IMR-90 (cell line): Measurements from ENCODE around the gene GSG1. TPM values are rescaled to one million over a fixed set of nuclear protein-coding genes. Genes with fewer than 3 reads are reported as not detected.

Experiments
- ATAC-seq: fragments of 200-7000 bp; cut with Tn5 transposase; 2 replicates; pipeline ENCODE4 v1.9.1; 2020; ENCODE audit warnings: low read depth, mild to moderate bottlenecking, moderate library complexity
- BruUV-seq: library from RNA; stranded (reverse); fragments of 400-500 nt; replicated peaks from 2 replicates; lab custom pipeline; 2021; lab: Mats Ljungman, UMichigan
- CTCF ChIA-PET: fragments of 300-600 bp; formaldehyde crosslinking; extraction: SDS; loops from one replicate; lab custom pipeline; 2021; ENCODE audit warnings: antibody characterized with exemption; lab: Yijun Ruan, JAX
- POLR2A ChIA-PET: fragments of 300-600 bp; sonication (Branson Sonifier 250); formaldehyde crosslinking; loops from one replicate; lab custom pipeline; 2022; ENCODE audit warnings: antibody characterized with exemption; ENCODE audit not compliant: unreplicated experiment; lab: Charles Lee
- DNase-seq: peaks from one replicate; pipeline ENCODE4 v3.0.0; 2013
- H2AFZ ChIP-seq: replicated peaks from 2 replicates; pipeline ENCODE3; 2013; ENCODE audit warnings: low read length, mild to moderate bottlenecking; ENCODE audit not compliant: poor library complexity
- H2AK5ac ChIP-seq: 2 replicates; pipeline ENCODE4 v1.6.1; 2013; ENCODE audit warnings: low read depth, low read length, inconsistent platforms
- H2AK9ac ChIP-seq: replicated peaks from 2 replicates; pipeline ENCODE3; 2013; ENCODE audit warnings: mild to moderate bottlenecking, low read depth, low read length, moderate library complexity; ENCODE audit not compliant: poor library complexity
- H2BK120ac ChIP-seq: 2 replicates; pipeline ENCODE4 v1.6.1; 2013; ENCODE audit warnings: low read depth, low read length, inconsistent platforms
- H2BK15ac ChIP-seq: 3 replicates; pipeline ENCODE4 v1.6.1; 2013; ENCODE audit warnings: low read depth, low read length, inconsistent platforms
- H2BK20ac ChIP-seq: 2 replicates; pipeline ENCODE4 v1.6.1; 2013; ENCODE audit warnings: low read depth, mild to moderate bottlenecking, inconsistent platforms, low read length, moderate library complexity
- H2BK5ac ChIP-seq: 2 replicates; pipeline ENCODE4 v1.6.1; 2013; ENCODE audit warnings: mild to moderate bottlenecking, low read depth, low read length, inconsistent platforms; ENCODE audit not compliant: poor library complexity, severe bottlenecking
- H3K14ac ChIP-seq: replicated peaks from 2 replicates; pipeline ENCODE4 v1.6.1; 2013; ENCODE audit warnings: low read depth, low read length, inconsistent platforms
- H3K18ac ChIP-seq: 2 replicates; pipeline ENCODE4 v1.6.1; 2013; ENCODE audit warnings: low read depth, low read length, control low read depth
- H3K23ac ChIP-seq: 2 replicates; pipeline ENCODE4 v1.6.1; 2013; ENCODE audit warnings: low read depth, low read length, inconsistent platforms
- H3K27ac ChIP-seq: 2 replicates; pipeline ENCODE4 v1.5.1; 2013; ENCODE audit warnings: mild to moderate bottlenecking, control low read depth, low read length; ENCODE audit not compliant: insufficient read depth
- H3K27me3 ChIP-seq: 2 replicates; pipeline ENCODE4 v1.6.1; 2013; ENCODE audit warnings: low read length; ENCODE audit not compliant: control insufficient read depth, insufficient read depth
- H3K36me3 ChIP-seq: 2 replicates; pipeline ENCODE4 v1.6.1; 2013; ENCODE audit warnings: low read length, mixed read lengths; ENCODE audit not compliant: control insufficient read depth, insufficient read depth
- H3K4ac ChIP-seq: 2 replicates; pipeline ENCODE4 v1.6.1; 2013; ENCODE audit warnings: low read depth, low read length, inconsistent platforms
- H3K4me1 ChIP-seq: 2 replicates; pipeline ENCODE4 v1.6.1; 2013; ENCODE audit warnings: low read length, mixed read lengths; ENCODE audit not compliant: control insufficient read depth, insufficient read depth
- H3K4me2 ChIP-seq: 2 replicates; pipeline ENCODE4 v1.6.1; 2013; ENCODE audit warnings: low read depth, mild to moderate bottlenecking, control low read depth, low read length, moderate library complexity
- H3K4me3 ChIP-seq: 2 replicates; pipeline ENCODE4 v1.5.1; 2013; ENCODE audit warnings: low read depth, mild to moderate bottlenecking, control low read depth, low read length, moderate library complexity; ENCODE audit not compliant: insufficient read depth
- H3K56ac ChIP-seq: 2 replicates; pipeline ENCODE4 v1.6.1; 2013; ENCODE audit warnings: low read length, inconsistent platforms; ENCODE audit not compliant: insufficient read depth; ENCODE audit errors: extremely low read depth
- H3K79me1 ChIP-seq, 2 experiments: 2 replicates each; pipeline ENCODE4 v1.6.1; 2013; ENCODE audit warnings: low read length in 2 of 2, inconsistent platforms in 1 of 2, low read depth in 1 of 2
- H3K9ac ChIP-seq: 2 replicates; pipeline ENCODE4 v1.6.1; 2013; ENCODE audit warnings: low read depth, low read length, control low read depth
- H3K9me1 ChIP-seq: 2 replicates; pipeline ENCODE4 v1.6.1; 2013; ENCODE audit warnings: low read length, inconsistent platforms; ENCODE audit not compliant: insufficient read depth
- H3K9me3 ChIP-seq: 2 replicates; pipeline ENCODE4 v1.6.1; 2013; ENCODE audit warnings: low read length; ENCODE audit not compliant: control insufficient read depth, insufficient read depth
- H4K20me1 ChIP-seq: 2 replicates; pipeline ENCODE4 v1.6.1; 2013; ENCODE audit warnings: low read length, inconsistent platforms; ENCODE audit not compliant: insufficient read depth
- H4K5ac ChIP-seq: 2 replicates; pipeline ENCODE4 v1.6.1; 2013; ENCODE audit warnings: mild to moderate bottlenecking, low read depth, low read length, control low read depth
- H4K8ac ChIP-seq, 2 experiments: 2 replicates each; pipeline ENCODE4 v1.6.1; 2013; ENCODE audit warnings: low read depth in 2 of 2, low read length in 2 of 2, control low read depth in 1 of 2, inconsistent platforms in 1 of 2
- H4K91ac ChIP-seq: 2 replicates; pipeline ENCODE4 v1.6.1; 2013; ENCODE audit warnings: low read depth, low read length, inconsistent platforms; ENCODE audit not compliant: insufficient read depth
- BHLHE40 ChIP-seq: fragments of 150-350 bp; IDR thresholded peaks from 2 replicates; pipeline ENCODE4 v1.6.1; 2016; ENCODE audit warnings: mild to moderate bottlenecking, low read depth, low read length
- CEBPB ChIP-seq: IDR thresholded peaks from 2 replicates; pipeline ENCODE4 v1.6.1; 2012; ENCODE audit warnings: low read depth, low read length, improper control_type of control experiment
- CHD1 ChIP-seq: IDR thresholded peaks from 2 replicates; pipeline ENCODE4 v1.6.1; 2012; ENCODE audit warnings: low read depth, low read length, improper control_type of control experiment
- FOS ChIP-seq: fragments of 150-350 bp; IDR thresholded peaks from 2 replicates; pipeline ENCODE4 v1.6.1; 2016; ENCODE audit warnings: low read depth, low read length
- MAFK ChIP-seq: IDR thresholded peaks from 2 replicates; pipeline ENCODE4 v1.6.1; 2012; ENCODE audit warnings: low read depth, low read length, improper control_type of control experiment
- MAZ ChIP-seq: IDR thresholded peaks from 2 replicates; pipeline ENCODE4 v1.6.1; 2012; ENCODE audit warnings: low read depth, mild to moderate bottlenecking, low read length, improper control_type of control experiment, moderate library complexity, borderline replicate concordance
- MXI1 ChIP-seq: IDR thresholded peaks from 2 replicates; pipeline ENCODE4 v1.6.1; 2012; ENCODE audit warnings: low read depth, mild to moderate bottlenecking, low read length, moderate library complexity, borderline replicate concordance
- NFE2L2 ChIP-seq: fragments of 150-350 bp; IDR thresholded peaks from 2 replicates; pipeline ENCODE4 v1.6.1; 2016; ENCODE audit warnings: low read depth, mild to moderate bottlenecking, low read length
- POLR2A ChIP-seq: IDR thresholded peaks from 2 replicates; pipeline ENCODE4 v1.6.1; 2012; ENCODE audit warnings: mild to moderate bottlenecking, low read depth, low read length
- RAD21 ChIP-seq: IDR thresholded peaks from 2 replicates; pipeline ENCODE4 v1.6.1; 2012; ENCODE audit warnings: low read length, improper control_type of control experiment
- RCOR1 ChIP-seq: IDR thresholded peaks from 2 replicates; pipeline ENCODE4 v1.6.1; 2012; ENCODE audit warnings: mild to moderate bottlenecking, low read length, improper control_type of control experiment; ENCODE audit not compliant: insufficient replicate concordance
- RFX5 ChIP-seq: IDR thresholded peaks from 2 replicates; pipeline ENCODE4 v1.8.0; 2012; ENCODE audit warnings: low read depth, mild to moderate bottlenecking, low read length, moderate library complexity
- SMC3 ChIP-seq: fragments of 150-350 bp; IDR thresholded peaks from 2 replicates; pipeline ENCODE4 v1.6.1; 2016; ENCODE audit warnings: low read depth, mild to moderate bottlenecking, antibody characterized with exemption, low read length, moderate library complexity
- WGBS, 2 experiments: methylation state at CpG; one replicate each; pipeline versions ENCODE4 v1.1.5 to v1.1.7; 2013; ENCODE audit warnings: missing lambda C conversion rate in 2 of 2; ENCODE audit not compliant: insufficient read length in 1 of 2; ENCODE audit errors: extremely low coverage in 2 of 2; 5-methylcytosine and 5-hydroxymethylcytosine counted together
- dilution Hi-C: fragments of 300-500 bp; cut with HindIII; formaldehyde crosslinking; loops from one replicate; pipeline ENCODE4 v1.14.3; 2018; ENCODE audit warnings: low sequenced_read_pairs; ENCODE audit not compliant: unreplicated experiment
- in situ Hi-C: fragments of 300-500 bp; cut with MboI; formaldehyde crosslinking; loops from 3 replicates; pipeline ENCODE4 v1.14.3; 2019; ENCODE audit warnings: low sequenced_read_pairs, inconsistent platforms, mixed read lengths
- intact Hi-C: fragments of 100-400 bp; cut with micrococcal nuclease; formaldehyde crosslinking; loops from 2 replicates; pipeline ENCODE4 v1.10.0; 2022
- polyA plus RNA-seq, 3 experiments: library from polyadenylated mRNA; depleted of rRNA; stranded (reverse); fragments of >200 nt; gene quantifications; 2 replicates each; pipeline ENCODE4 v1.2.3, GENCODE V29; 2012; ENCODE audit warnings: low replicate concordance in 1 of 3
- total RNA-seq: library from RNA; depleted of rRNA; stranded (reverse); fragments of >200 nt; gene quantifications from 2 replicates; pipeline ENCODE4 v1.2.3, GENCODE V29; 2012
- TF ChIP-seq, protein P1 (sequence below): fragments of 150-350 bp; IDR thresholded peaks from 2 replicates; pipeline ENCODE4 v1.6.1; 2017; ENCODE audit warnings: mild to moderate bottlenecking, antibody characterized with exemption, low read length, low read depth
- TF ChIP-seq, protein P2 (sequence below): fragments of 150-350 bp; IDR thresholded peaks from 2 replicates; pipeline ENCODE4 v1.6.1; 2016; ENCODE audit warnings: low read depth, mild to moderate bottlenecking, low read length, moderate library complexity, borderline replicate concordance
- TF ChIP-seq, protein P3 (sequence below): conservative IDR thresholded peaks from 2 replicates; pipeline ENCODE4 v1.5.1; 2012; ENCODE audit warnings: mild to moderate bottlenecking, low read depth, low read length, improper control_type of control experiment

GSG1 gene
- total and polyA plus RNA-seq, 2 of the 4 experiments (the other 2 are of a cell fraction) = 1.8 to 2.9 TPM

DNA sequence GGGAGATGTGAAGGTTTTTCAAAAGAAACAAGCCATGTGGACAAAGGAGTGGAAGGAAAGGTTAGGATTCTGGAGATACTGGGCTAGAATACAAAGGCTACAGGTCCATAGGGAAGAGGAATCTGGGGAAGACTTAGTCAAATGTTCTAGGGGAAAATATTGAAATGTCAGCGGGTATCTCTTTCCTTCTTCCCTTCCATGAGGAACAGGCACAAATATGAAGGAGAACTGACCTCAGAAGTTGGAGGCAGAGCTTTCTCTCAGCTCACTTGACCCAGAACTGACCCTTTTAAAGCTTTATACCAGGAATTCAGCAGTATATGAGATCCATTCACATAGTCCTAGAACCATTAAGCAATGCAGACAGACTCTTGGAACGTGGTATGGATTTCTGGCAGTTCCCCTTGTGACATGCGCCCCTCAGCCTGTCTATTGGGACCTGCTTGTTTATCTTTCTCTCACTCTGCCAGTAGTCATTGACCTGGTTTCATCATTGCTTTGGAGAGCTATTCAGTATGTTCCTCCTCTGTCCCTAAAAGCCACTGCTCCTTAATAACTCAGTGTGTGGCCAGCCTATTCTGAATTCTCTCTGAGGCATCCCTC, 43.0 kb upstream of the GSG1 start:
- no peak overlapping the region for H2BK20ac ChIP-seq
- no peak overlapping the region for H2BK5ac ChIP-seq
- in situ Hi-C loops (no loop called here), intact Hi-C loops (no loop called here), dilution Hi-C loops (no loop called here)
- no peak overlapping the region for H4K8ac ChIP-seq
- no TSS peak for BruUV-seq
- no peak overlapping the region for H2BK120ac ChIP-seq
- WGBS, 2 experiments = no CpG with 5 or more reads among the region's 3 CpGs
- ATAC-seq (no peak), DNase-seq (no peak)
- H3K4me3 ChIP-seq = no peak overlapping the region
- peaks cover 5% of the 10 kb centered on the region; the same call in 1 of the 2 replicates for H3K4me1 ChIP-seq
- no peak overlapping the region for H3K18ac ChIP-seq
- H2BK15ac ChIP-seq = no peak overlapping the region
- no peaks in the 10 kb centered on the region for H3K79me1 ChIP-seq
- no peak overlapping the region for H3K23ac ChIP-seq
- H3K9me1 ChIP-seq = no peaks in the 10 kb centered on the region
- no peaks in the 10 kb centered on the region for H3K36me3 ChIP-seq
- CTCF ChIA-PET = no interaction called here
- no peak overlapping the region for H2AK9ac ChIP-seq
- no peak overlapping the region for H3K27ac ChIP-seq
- H3K9me3 ChIP-seq = no peaks in the 10 kb centered on the region
- no peak overlapping the region for H3K9ac ChIP-seq
- POLR2A ChIA-PET = no interaction called here
- 0 out of 2 replicates have a peak overlapping the region, but pooled peaks have one; percentile 8 for H3K14ac ChIP-seq
- H3K56ac ChIP-seq = no peak overlapping the region
- no peak overlapping the region for H4K91ac ChIP-seq
- no peaks in the 10 kb centered on the region for H4K20me1 ChIP-seq
- H2AFZ ChIP-seq = no peak overlapping the region
- no peak overlapping the region for H3K4me2 ChIP-seq
- no peak overlapping the region for H3K4ac ChIP-seq
- no peak overlapping the region for H2AK5ac ChIP-seq
- TF ChIP-seq, protein P1, sequence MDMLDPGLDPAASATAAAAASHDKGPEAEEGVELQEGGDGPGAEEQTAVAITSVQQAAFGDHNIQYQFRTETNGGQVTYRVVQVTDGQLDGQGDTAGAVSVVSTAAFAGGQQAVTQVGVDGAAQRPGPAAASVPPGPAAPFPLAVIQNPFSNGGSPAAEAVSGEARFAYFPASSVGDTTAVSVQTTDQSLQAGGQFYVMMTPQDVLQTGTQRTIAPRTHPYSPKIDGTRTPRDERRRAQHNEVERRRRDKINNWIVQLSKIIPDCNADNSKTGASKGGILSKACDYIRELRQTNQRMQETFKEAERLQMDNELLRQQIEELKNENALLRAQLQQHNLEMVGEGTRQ = no peak
- TF ChIP-seq SMC3 (no peak), RFX5 (no peak), MAZ (no peak), CHD1 (no peak), MAFK (no peak), RAD21 (no peak), FOS (no peak), CEBPB (no peak), RCOR1 (no peak), BHLHE40 (no peak), MXI1 (no peak), POLR2A (no peak), NFE2L2 (no peak)
- TF ChIP-seq, protein P2, sequence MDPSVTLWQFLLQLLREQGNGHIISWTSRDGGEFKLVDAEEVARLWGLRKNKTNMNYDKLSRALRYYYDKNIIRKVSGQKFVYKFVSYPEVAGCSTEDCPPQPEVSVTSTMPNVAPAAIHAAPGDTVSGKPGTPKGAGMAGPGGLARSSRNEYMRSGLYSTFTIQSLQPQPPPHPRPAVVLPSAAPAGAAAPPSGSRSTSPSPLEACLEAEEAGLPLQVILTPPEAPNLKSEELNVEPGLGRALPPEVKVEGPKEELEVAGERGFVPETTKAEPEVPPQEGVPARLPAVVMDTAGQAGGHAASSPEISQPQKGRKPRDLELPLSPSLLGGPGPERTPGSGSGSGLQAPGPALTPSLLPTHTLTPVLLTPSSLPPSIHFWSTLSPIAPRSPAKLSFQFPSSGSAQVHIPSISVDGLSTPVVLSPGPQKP = no peak
- TF ChIP-seq, protein P3, sequence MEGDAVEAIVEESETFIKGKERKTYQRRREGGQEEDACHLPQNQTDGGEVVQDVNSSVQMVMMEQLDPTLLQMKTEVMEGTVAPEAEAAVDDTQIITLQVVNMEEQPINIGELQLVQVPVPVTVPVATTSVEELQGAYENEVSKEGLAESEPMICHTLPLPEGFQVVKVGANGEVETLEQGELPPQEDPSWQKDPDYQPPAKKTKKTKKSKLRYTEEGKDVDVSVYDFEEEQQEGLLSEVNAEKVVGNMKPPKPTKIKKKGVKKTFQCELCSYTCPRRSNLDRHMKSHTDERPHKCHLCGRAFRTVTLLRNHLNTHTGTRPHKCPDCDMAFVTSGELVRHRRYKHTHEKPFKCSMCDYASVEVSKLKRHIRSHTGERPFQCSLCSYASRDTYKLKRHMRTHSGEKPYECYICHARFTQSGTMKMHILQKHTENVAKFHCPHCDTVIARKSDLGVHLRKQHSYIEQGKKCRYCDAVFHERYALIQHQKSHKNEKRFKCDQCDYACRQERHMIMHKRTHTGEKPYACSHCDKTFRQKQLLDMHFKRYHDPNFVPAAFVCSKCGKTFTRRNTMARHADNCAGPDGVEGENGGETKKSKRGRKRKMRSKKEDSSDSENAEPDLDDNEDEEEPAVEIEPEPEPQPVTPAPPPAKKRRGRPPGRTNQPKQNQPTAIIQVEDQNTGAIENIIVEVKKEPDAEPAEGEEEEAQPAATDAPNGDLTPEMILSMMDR = no peak
- H4K5ac ChIP-seq = no peak overlapping the region
- H3K27me3 ChIP-seq = no peaks in the 10 kb centered on the region
